ENCODE data around the gene CADPS2. TPM values are rescaled to one million over a fixed set of nuclear protein-coding genes. Genes with fewer than 3 reads are reported as not detected.
"Not testable (repeated sequence)": the region's sequence is repeated elsewhere in the genome, so short reads cannot be mapped to it uniquely, and the experiment has no call there.

The CADPS2 gene
- total RNA-seq, 2 experiments from 2014 or later = not detected

DNA sequence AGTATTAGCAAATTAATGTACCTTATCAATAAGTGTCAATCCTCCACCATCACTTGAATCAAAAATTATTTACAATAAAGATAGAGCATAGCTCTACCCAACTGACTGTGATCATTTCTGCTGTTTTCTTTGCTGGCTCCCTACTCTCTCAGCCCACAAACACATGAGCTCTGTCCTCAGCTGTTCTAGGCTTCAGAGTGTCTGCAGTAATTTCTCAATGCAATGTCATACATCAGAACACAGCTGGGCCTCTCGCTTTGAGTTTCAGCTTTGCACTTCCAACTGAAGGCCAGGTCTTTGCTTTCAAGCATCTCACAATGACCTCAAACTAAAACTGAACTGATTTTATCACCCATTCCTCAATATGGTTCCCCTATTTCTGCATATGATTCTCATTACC lies 243.0 kb downstream of the CADPS2 start:
- Histone ChIP-seq H3K36me3 (ENCODE audit: insufficient read depth, low read length) (no peaks in the 10 kb centered on the region), H3K4me3 (ENCODE audit: low read length) (no peak overlapping the region), H3K27ac (ENCODE audit: low read depth in 1 of 2, low read length in 2 of 2) (no peak overlapping the region), H3K9me3 (ENCODE audit: control insufficient read depth in 1 of 2, insufficient read depth in 1 of 2, low read length in 2 of 2) (peaks cover 0 to 4% of the 10 kb centered on the region in 2 experiments), H3K27me3 (ENCODE audit: control insufficient read depth in 1 of 2, insufficient read depth in 2 of 2, low read length in 2 of 2) (no peaks in the 10 kb centered on the region), H3K4me1 (ENCODE audit: insufficient read depth, low read length) (no peaks in the 10 kb centered on the region)
- DNase-seq (no peak), ATAC-seq (ENCODE audit: poor library complexity) (no peak)
- Mint-ChIP-seq H3K36me3 (ENCODE audit: low read depth) (no peaks in the 10 kb centered on the region), H3K9me3 (peaks cover 7% of the 10 kb centered on the region), H3K27me3 (no peaks in the 10 kb centered on the region), H3K27ac (no peak overlapping the region), H3K4me1 (ENCODE audit: low read depth) (no peaks in the 10 kb centered on the region), H3K4me3 (no peak overlapping the region)
- CTCF ChIA-PET = no interaction called here
- POLR2A ChIA-PET = no interaction called here
- TF ChIP-seq CTCF (IDR thresholded peaks at IDR 0.05) = no peak
- intact Hi-C loops (cut with DNase I, micrococcal nuclease) = no loop called here

DNA sequence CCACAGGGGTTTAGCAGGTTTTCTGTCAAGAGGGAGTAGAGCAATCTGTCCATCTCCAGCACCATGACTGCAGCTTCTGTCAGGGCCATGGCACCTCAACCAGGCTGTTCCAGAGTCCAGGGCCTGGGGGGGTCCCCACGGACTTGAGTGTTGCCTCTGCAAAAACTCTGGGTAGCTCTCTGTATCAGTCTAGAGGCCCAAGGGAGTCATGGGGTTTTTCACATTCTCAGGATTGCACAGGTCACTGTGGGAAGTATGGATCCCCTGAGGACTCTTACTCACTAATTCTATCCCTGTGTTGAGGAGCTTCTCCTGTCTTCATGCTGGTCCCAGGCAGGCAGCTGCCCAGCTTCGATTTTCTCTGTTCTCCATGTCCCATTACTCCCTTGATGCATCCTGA lies 247.8 kb downstream of the CADPS2 start:
- ChIA-PET CTCF (no interaction called here), POLR2A (no interaction called here)
- intact Hi-C loops (cut with DNase I, micrococcal nuclease) = no loop called here
- Histone ChIP-seq H3K27me3 (ENCODE audit: control insufficient read depth in 1 of 2, insufficient read depth in 2 of 2, low read length in 2 of 2) (no peaks in the 10 kb centered on the region), H3K4me3 (ENCODE audit: low read length) (no peak overlapping the region), H3K9me3 (ENCODE audit: control insufficient read depth in 1 of 2, insufficient read depth in 1 of 2, low read length in 2 of 2) (peaks cover 0 to 13% of the 10 kb centered on the region in 2 experiments), H3K4me1 (ENCODE audit: insufficient read depth, low read length) (no peaks in the 10 kb centered on the region), H3K27ac (ENCODE audit: low read depth in 1 of 2, low read length in 2 of 2) (no peak overlapping the region), H3K36me3 (ENCODE audit: insufficient read depth, low read length) (no peaks in the 10 kb centered on the region)
- DNase-seq (no peak), ATAC-seq (ENCODE audit: poor library complexity) (no peak)
- Mint-ChIP-seq H3K27me3 (no peaks in the 10 kb centered on the region), H3K27ac (no peak overlapping the region), H3K4me1 (ENCODE audit: low read depth) (no peaks in the 10 kb centered on the region), H3K9me3 (peaks cover 13% of the 10 kb centered on the region), H3K4me3 (no peak overlapping the region), H3K36me3 (ENCODE audit: low read depth) (no peaks in the 10 kb centered on the region)
- TF ChIP-seq CTCF (IDR thresholded peaks at IDR 0.05) = no peak

DNA sequence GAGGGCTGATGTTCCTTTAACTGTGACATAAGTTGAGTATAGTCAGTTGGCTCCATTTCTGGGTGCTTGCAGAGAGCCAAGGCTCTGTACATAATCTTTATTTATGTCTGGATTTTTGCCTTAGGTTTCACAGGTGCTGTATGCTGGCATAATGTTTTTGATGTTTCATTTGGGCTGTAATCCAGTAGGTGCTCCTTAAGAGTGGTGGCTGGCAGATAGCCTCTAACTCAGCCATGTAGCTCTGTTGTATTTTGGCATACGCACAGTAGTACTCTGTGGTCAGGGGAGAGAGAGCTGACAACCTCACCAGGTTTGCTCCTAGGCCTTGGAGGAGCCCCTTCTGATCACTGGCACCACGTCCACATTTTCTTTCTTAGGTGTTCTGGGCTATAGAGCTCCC lies 248.5 kb downstream of the CADPS2 start:
- no peak overlapping the region for H3K27ac Mint-ChIP-seq
- H3K4me3 ChIP-seq (ENCODE audit: low read length) = no peak overlapping the region
- POLR2A ChIA-PET = no interaction called here
- H3K9me3 Mint-ChIP-seq = peaks cover 10% of the 10 kb centered on the region
- no peak for ATAC-seq (ENCODE audit: poor library complexity)
- H3K27ac ChIP-seq (ENCODE audit: low read depth in 1 of 2, low read length in 2 of 2) = no peak overlapping the region
- H3K9me3 ChIP-seq (ENCODE audit: control insufficient read depth in 1 of 2, insufficient read depth in 1 of 2, low read length in 2 of 2) = peaks cover 0 to 13% of the 10 kb centered on the region in 2 experiments
- intact Hi-C loops (cut with DNase I, micrococcal nuclease) = no loop called here
- TF ChIP-seq CTCF (IDR thresholded peaks at IDR 0.05) = no peak
- H3K36me3 ChIP-seq (ENCODE audit: insufficient read depth, low read length) = no peaks in the 10 kb centered on the region
- H3K36me3 Mint-ChIP-seq (ENCODE audit: low read depth) = no peaks in the 10 kb centered on the region
- CTCF ChIA-PET = no interaction called here
- H3K27me3 ChIP-seq (ENCODE audit: control insufficient read depth in 1 of 2, insufficient read depth in 2 of 2, low read length in 2 of 2) = no peaks in the 10 kb centered on the region
- H3K4me1 ChIP-seq (ENCODE audit: insufficient read depth, low read length) = no peaks in the 10 kb centered on the region
- DNase-seq = no peak
- H3K4me1 Mint-ChIP-seq (ENCODE audit: low read depth) = no peaks in the 10 kb centered on the region
- no peak overlapping the region for H3K4me3 Mint-ChIP-seq
- H3K27me3 Mint-ChIP-seq = no peaks in the 10 kb centered on the region

GRCh38 chr7:122635481-122635880 lies 250.8 kb downstream of the CADPS2 start:
- POLR2A ChIA-PET = not testable (repeated sequence)

More at GRCh38 chr7:122635481-122635880, 250.8 kb downstream of the CADPS2 start:
- H3K9me3 ChIP-seq (ENCODE audit: control insufficient read depth in 1 of 2, insufficient read depth in 1 of 2, low read length in 2 of 2) = peaks cover 0 to 13% of the 10 kb centered on the region in 2 experiments
- H3K27ac ChIP-seq (ENCODE audit: low read depth in 1 of 2, low read length in 2 of 2); H3K36me3 ChIP-seq (ENCODE audit: insufficient read depth, low read length); ATAC-seq (ENCODE audit: poor library complexity); CTCF ChIA-PET; H3K27me3 Mint-ChIP-seq; H3K27me3 ChIP-seq (ENCODE audit: control insufficient read depth in 1 of 2, insufficient read depth in 2 of 2, low read length in 2 of 2); H3K36me3 Mint-ChIP-seq (ENCODE audit: low read depth); H3K4me1 ChIP-seq (ENCODE audit: insufficient read depth, low read length); H3K4me3 ChIP-seq (ENCODE audit: low read length); H3K4me3 Mint-ChIP-seq; intact Hi-C loops (cut with DNase I, micrococcal nuclease); DNase-seq; H3K27ac Mint-ChIP-seq; H3K4me1 Mint-ChIP-seq (ENCODE audit: low read depth): not testable (repeated sequence)
- H3K9me3 Mint-ChIP-seq = peaks cover 10% of the 10 kb centered on the region

Measured in CD4-positive, alpha-beta T cell (primary cell).